HEK293T (cell line): ENCODE results near the gene SHLD1.
"Not testable (repeated sequence)": the region's sequence is repeated elsewhere in the genome, so short reads cannot be mapped to it uniquely, and the experiment has no call there.

Experiments
- CTCF ChIA-PET: fragments of 350-600 bp; formaldehyde crosslinking; extraction: SDS; loops from one replicate; lab custom pipeline; 2021; ENCODE audit warnings: antibody characterized with exemption, inconsistent platforms; lab: Yijun Ruan, JAX
- POLR2A ChIA-PET: fragments of 350-600 bp; formaldehyde crosslinking; extraction: SDS; loops from one replicate; lab custom pipeline; 2020; ENCODE audit warnings: antibody characterized with exemption, inconsistent platforms; lab: Yijun Ruan, JAX
- DNase-seq: peaks from one replicate; pipeline ENCODE4 v3.0.0; 2012; ENCODE audit warnings: mixed read lengths; ENCODE audit errors: extremely low spot score
- ARNT ChIP-seq: fragments of 450-650 bp; IDR thresholded peaks from 2 replicates; pipeline ENCODE4 v1.6.1; 2017; ENCODE audit warnings: mild to moderate bottlenecking
- BHLHE40 ChIP-seq: fragments of 450-650 bp; IDR thresholded peaks from 2 replicates; pipeline ENCODE4 v1.6.1; 2016; ENCODE audit warnings: mild to moderate bottlenecking, moderate library complexity, borderline replicate concordance
- CTBP1 ChIP-seq: fragments of 450-650 bp; IDR thresholded peaks from 2 replicates; pipeline ENCODE4 v1.6.1; 2016; ENCODE audit warnings: borderline replicate concordance
- ELF4 ChIP-seq: fragments of 450-650 bp; IDR thresholded peaks from 2 replicates; pipeline ENCODE4 v1.6.1; 2017; ENCODE audit warnings: antibody characterized with exemption
- FOXA1 ChIP-seq: fragments of 450-650 bp; IDR thresholded peaks from 2 replicates; pipeline ENCODE4 v1.6.1; 2016; ENCODE audit warnings: mild to moderate bottlenecking
- FOXK2 ChIP-seq: fragments of 450-650 bp; IDR thresholded peaks from 2 replicates; pipeline ENCODE4 v1.6.1; 2016; ENCODE audit warnings: mild to moderate bottlenecking
- FOXM1 ChIP-seq: fragments of 450-650 bp; IDR thresholded peaks from 2 replicates; pipeline ENCODE4 v1.6.1; 2017; ENCODE audit warnings: mild to moderate bottlenecking, borderline replicate concordance
- HDGF ChIP-seq: fragments of 450-650 bp; IDR thresholded peaks from 2 replicates; pipeline ENCODE4 v1.6.1; 2017; ENCODE audit warnings: antibody characterized with exemption, borderline replicate concordance
- L3MBTL2 ChIP-seq: fragments of 450-650 bp; conservative IDR thresholded peaks from 2 replicates; pipeline ENCODE4 v1.6.1; 2016; ENCODE audit warnings: mild to moderate bottlenecking
- LEF1 ChIP-seq: fragments of 450-650 bp; IDR thresholded peaks from 2 replicates; pipeline ENCODE4 v1.6.1; 2017; ENCODE audit warnings: mild to moderate bottlenecking, borderline replicate concordance
- NFRKB ChIP-seq: fragments of 450-650 bp; IDR thresholded peaks from 2 replicates; pipeline ENCODE4 v1.6.1; 2016; ENCODE audit warnings: mild to moderate bottlenecking, moderate library complexity
- PKNOX1 ChIP-seq: fragments of 450-650 bp; IDR thresholded peaks from 2 replicates; pipeline ENCODE4 v1.6.1; 2016
- SP1 ChIP-seq: fragments of 450-650 bp; IDR thresholded peaks from 2 replicates; pipeline ENCODE4 v1.6.1; 2017
- SUZ12 ChIP-seq: fragments of 450-650 bp; IDR thresholded peaks from 2 replicates; pipeline ENCODE4 v1.6.1; 2016; ENCODE audit warnings: mild to moderate bottlenecking
- TARDBP ChIP-seq: fragments of 450-650 bp; IDR thresholded peaks from 2 replicates; pipeline ENCODE4 v1.6.1; 2016
- ZNF384 ChIP-seq: fragments of 450-650 bp; IDR thresholded peaks from 2 replicates; pipeline ENCODE4 v1.6.1; 2016

SHLD1 gene

GRCh38 chr20:5789827-5790226 is 39.6 kb downstream of the SHLD1 start:
- ChIA-PET CTCF (no interaction called here), POLR2A (no interaction called here)
- TF ChIP-seq SUZ12 (no peak), FOXM1 (no peak), SP1 (no peak), CTBP1 (no peak)
- no peak for DNase-seq

GRCh38 chr20:5793916-5794315 is 43.7 kb downstream of the SHLD1 start:
- ChIA-PET POLR2A (no interaction called here), CTCF (no interaction called here)
- no peak for DNase-seq
- TF ChIP-seq SP1 (no peak), NFRKB (no peak), ELF4 (no peak), FOXK2 (no peak), L3MBTL2 (no peak), LEF1 (no peak), SUZ12 (no peak), FOXA1 (no peak)

- ChIA-PET CTCF (no interaction called here), POLR2A (no interaction called here)
- no peak for TF ChIP-seq TARDBP
- TF ChIP-seq ZNF384 = no peak
- no peak for TF ChIP-seq SP1
- TF ChIP-seq SUZ12 = no peak
- TF ChIP-seq BHLHE40 = no peak
- no peak for TF ChIP-seq FOXK2
- no peak for TF ChIP-seq ARNT
- no peak for TF ChIP-seq CTBP1
- TF ChIP-seq L3MBTL2 = no peak
- no peak for TF ChIP-seq FOXM1
- no peak for TF ChIP-seq FOXA1
- no peak for TF ChIP-seq NFRKB
- TF ChIP-seq HDGF = no peak
- TF ChIP-seq LEF1 = no peak
- no peak for TF ChIP-seq PKNOX1
- TF ChIP-seq ELF4 = no peak
- no peak for DNase-seq
Observed at GRCh38 chr20:5796331-5797040, 46.3 kb downstream of the SHLD1 start.

- no peak for DNase-seq
- no peak for TF ChIP-seq FOXM1
- TF ChIP-seq SUZ12 = no peak
- no peak for TF ChIP-seq CTBP1
- TF ChIP-seq L3MBTL2 = no peak
- no peak for TF ChIP-seq SP1
- TF ChIP-seq ARNT = no peak
- TF ChIP-seq ELF4 = no peak
- TF ChIP-seq NFRKB = no peak
- TF ChIP-seq BHLHE40 = no peak
- no peak for TF ChIP-seq HDGF
- no peak for TF ChIP-seq PKNOX1
- ChIA-PET CTCF (no interaction called here), POLR2A (no interaction called here)
Observed at GRCh38 chr20:5797165-5797564, 47.0 kb downstream of the SHLD1 start.

GRCh38 chr20:5797843-5798462 is 47.8 kb downstream of the SHLD1 start:
- POLR2A ChIA-PET = no interaction called here
- DNase-seq = no peak
- CTCF ChIA-PET = no interaction called here
- TF ChIP-seq TARDBP = no peak
- no peak for TF ChIP-seq LEF1
- TF ChIP-seq NFRKB = no peak
- TF ChIP-seq L3MBTL2 = no peak
- no peak for TF ChIP-seq PKNOX1
- no peak for TF ChIP-seq FOXM1
- TF ChIP-seq FOXA1 = no peak
- no peak for TF ChIP-seq ELF4
- TF ChIP-seq FOXK2 = no peak
- no peak for TF ChIP-seq BHLHE40
- no peak for TF ChIP-seq SP1
- TF ChIP-seq SUZ12 = no peak
- no peak for TF ChIP-seq ZNF384
- no peak for TF ChIP-seq CTBP1

- POLR2A ChIA-PET = not testable (repeated sequence)
Observed at GRCh38 chr20:5803754-5804303, 53.6 kb downstream of the SHLD1 start.

More at GRCh38 chr20:5803754-5804303, 53.6 kb downstream of the SHLD1 start:
- CTCF ChIA-PET, DNase-seq: not testable (repeated sequence)
